ENCODE results near the gene SLC24A3. TPM values are rescaled to one million over a fixed set of nuclear protein-coding genes. Genes with fewer than 3 reads are reported as not detected.

The SLC24A3 gene
- polyA plus RNA-seq, 1 donor (not counting 4 experiments of a cell fraction or from before 2014, with no cell fraction given): 0.17 TPM

DNA sequence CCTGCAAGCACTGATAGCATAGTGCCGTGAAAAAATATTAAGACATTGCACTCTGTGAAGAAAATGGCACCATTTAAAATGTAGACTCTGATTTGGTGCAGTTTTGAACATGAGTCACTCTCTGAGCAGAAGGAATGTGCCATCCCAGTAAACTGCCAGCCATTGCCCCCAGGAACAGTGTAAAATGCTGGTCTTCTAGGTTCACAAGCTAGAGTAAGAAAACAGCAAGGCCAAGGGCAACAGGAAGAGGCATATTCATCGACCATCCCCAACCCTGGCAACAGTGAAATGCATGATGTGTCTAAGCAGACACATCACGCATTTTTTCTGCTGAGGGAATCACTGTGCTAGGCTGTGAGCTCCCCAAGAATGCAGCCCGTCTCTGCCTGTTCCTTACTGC, 382.5 kb downstream of the SLC24A3 start:
- no peak overlapping the region for H3K27ac ChIP-seq (ENCODE audit: control insufficient read depth, insufficient read depth, low read length)
- no peaks in the 10 kb centered on the region for H3K4me1 ChIP-seq (ENCODE audit: control insufficient read depth, extremely low read depth, insufficient read depth, low read length)
- no peak overlapping the region for H3K4me3 ChIP-seq (ENCODE audit: control insufficient read depth in 2 of 3, extremely low read depth in 1 of 3, insufficient read depth in 2 of 3, low read depth in 1 of 3, low read length in 3 of 3)
- no peaks in the 10 kb centered on the region for H3K9me3 ChIP-seq (ENCODE audit: control insufficient read depth, low read depth, low read length)
- no peak overlapping the region for H3K4me2 ChIP-seq (ENCODE audit: control insufficient read depth, extremely low read depth, insufficient read depth, low read depth, low read length)
- DNase-seq (ENCODE audit: low read depth, low spot score) (no peak), FAIRE-seq (no peak)
- H4K20me1 ChIP-seq (ENCODE audit: control insufficient read depth, extremely low read depth, insufficient read depth, low read length): no peaks in the 10 kb centered on the region
- H3K79me2 ChIP-seq (ENCODE audit: control insufficient read depth, insufficient read depth, low read length): no peaks in the 10 kb centered on the region
- H3K9me1 ChIP-seq (ENCODE audit: control insufficient read depth, extremely low read depth, insufficient read depth, low read length): no peaks in the 10 kb centered on the region
- H3K36me3 ChIP-seq (ENCODE audit: control insufficient read depth in 2 of 2, extremely low read depth in 1 of 2, insufficient read depth in 2 of 2, low read length in 2 of 2): no peaks in the 10 kb centered on the region
- TF ChIP-seq, protein P1, sequence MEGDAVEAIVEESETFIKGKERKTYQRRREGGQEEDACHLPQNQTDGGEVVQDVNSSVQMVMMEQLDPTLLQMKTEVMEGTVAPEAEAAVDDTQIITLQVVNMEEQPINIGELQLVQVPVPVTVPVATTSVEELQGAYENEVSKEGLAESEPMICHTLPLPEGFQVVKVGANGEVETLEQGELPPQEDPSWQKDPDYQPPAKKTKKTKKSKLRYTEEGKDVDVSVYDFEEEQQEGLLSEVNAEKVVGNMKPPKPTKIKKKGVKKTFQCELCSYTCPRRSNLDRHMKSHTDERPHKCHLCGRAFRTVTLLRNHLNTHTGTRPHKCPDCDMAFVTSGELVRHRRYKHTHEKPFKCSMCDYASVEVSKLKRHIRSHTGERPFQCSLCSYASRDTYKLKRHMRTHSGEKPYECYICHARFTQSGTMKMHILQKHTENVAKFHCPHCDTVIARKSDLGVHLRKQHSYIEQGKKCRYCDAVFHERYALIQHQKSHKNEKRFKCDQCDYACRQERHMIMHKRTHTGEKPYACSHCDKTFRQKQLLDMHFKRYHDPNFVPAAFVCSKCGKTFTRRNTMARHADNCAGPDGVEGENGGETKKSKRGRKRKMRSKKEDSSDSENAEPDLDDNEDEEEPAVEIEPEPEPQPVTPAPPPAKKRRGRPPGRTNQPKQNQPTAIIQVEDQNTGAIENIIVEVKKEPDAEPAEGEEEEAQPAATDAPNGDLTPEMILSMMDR (optimal IDR thresholded peaks at IDR 0.05 in 1 of 3, IDR thresholded peaks at IDR 0.05 in 1 of 3, conservative IDR thresholded peaks at IDR 0.05 in 1 of 3; ENCODE audit: extremely low read depth in 1 of 3, insufficient read depth in 2 of 3, low read length in 3 of 3): no peak
- no peak for TF ChIP-seq EZH2 (IDR thresholded peaks at IDR 0.05; ENCODE audit: low read length)
- H3K27me3 ChIP-seq (ENCODE audit: control insufficient read depth, extremely low read depth, insufficient read depth, low read length): no peaks in the 10 kb centered on the region
- no peak overlapping the region for H2AFZ ChIP-seq (ENCODE audit: control insufficient read depth, low read length)
- no peak overlapping the region for H3K9ac ChIP-seq (ENCODE audit: control insufficient read depth, extremely low read depth, insufficient read depth, low read length)
- dilution Hi-C loops (cut with MboI; ENCODE audit: extremely low pct_ligation_motif_present, low sequenced_read_pairs): no loop called here

DNA sequence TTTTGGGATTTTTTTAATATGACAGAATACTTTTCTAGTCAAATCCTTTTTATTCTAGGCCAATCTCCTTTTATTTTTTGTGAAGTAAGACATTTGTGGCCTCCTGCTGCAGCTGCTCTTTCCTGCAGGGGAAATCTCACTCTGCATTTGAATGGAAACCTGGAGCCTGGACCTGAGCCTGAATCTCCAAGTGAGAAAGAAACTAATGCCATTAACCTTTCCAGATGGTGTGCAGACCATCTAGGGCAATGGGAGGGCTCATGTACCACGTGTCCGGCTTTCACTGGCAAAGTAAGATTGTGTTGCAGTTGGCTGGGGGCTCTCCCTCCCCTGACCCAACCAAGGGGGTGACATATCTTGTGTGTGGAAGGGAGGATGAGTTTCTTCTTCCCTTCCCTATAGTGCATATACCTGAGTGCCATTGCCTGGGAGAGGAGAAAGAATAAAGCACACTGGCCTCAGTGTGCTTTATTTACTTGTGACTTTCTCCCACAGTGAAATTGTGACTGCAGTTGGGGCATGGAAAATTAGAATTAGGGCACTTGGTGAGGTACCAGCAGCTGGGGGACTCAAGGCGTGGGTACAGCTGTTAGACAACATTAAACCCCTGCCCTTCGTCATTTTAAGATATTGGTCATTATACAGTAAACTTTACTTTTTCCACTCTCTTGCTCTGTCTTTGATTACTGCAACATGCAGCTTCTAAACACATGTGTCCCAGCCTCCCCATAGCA, 385.8 kb downstream of the SLC24A3 start:
- H3K9ac ChIP-seq (ENCODE audit: control insufficient read depth, extremely low read depth, insufficient read depth, low read length): no peak overlapping the region
- no peak overlapping the region for H3K4me2 ChIP-seq (ENCODE audit: control insufficient read depth, extremely low read depth, insufficient read depth, low read depth, low read length)
- FAIRE-seq (no peak), DNase-seq (ENCODE audit: low read depth, low spot score) (no peak)
- no peak overlapping the region for H3K27ac ChIP-seq (ENCODE audit: control insufficient read depth, insufficient read depth, low read length)
- dilution Hi-C loops (cut with MboI; ENCODE audit: extremely low pct_ligation_motif_present, low sequenced_read_pairs): no loop called here
- H3K36me3 ChIP-seq (ENCODE audit: control insufficient read depth in 2 of 2, extremely low read depth in 1 of 2, insufficient read depth in 2 of 2, low read length in 2 of 2): no peaks in the 10 kb centered on the region
- no peaks in the 10 kb centered on the region for H4K20me1 ChIP-seq (ENCODE audit: control insufficient read depth, extremely low read depth, insufficient read depth, low read length)
- no peak overlapping the region for H3K4me3 ChIP-seq (ENCODE audit: control insufficient read depth in 2 of 3, extremely low read depth in 1 of 3, insufficient read depth in 2 of 3, low read depth in 1 of 3, low read length in 3 of 3)
- H3K27me3 ChIP-seq (ENCODE audit: control insufficient read depth, extremely low read depth, insufficient read depth, low read length): no peaks in the 10 kb centered on the region
- no peak overlapping the region for H2AFZ ChIP-seq (ENCODE audit: control insufficient read depth, low read length)
- H3K9me3 ChIP-seq (ENCODE audit: control insufficient read depth, low read depth, low read length): no peaks in the 10 kb centered on the region
- H3K9me1 ChIP-seq (ENCODE audit: control insufficient read depth, extremely low read depth, insufficient read depth, low read length): no peaks in the 10 kb centered on the region
- H3K4me1 ChIP-seq (ENCODE audit: control insufficient read depth, extremely low read depth, insufficient read depth, low read length): no peaks in the 10 kb centered on the region
- no peaks in the 10 kb centered on the region for H3K79me2 ChIP-seq (ENCODE audit: control insufficient read depth, insufficient read depth, low read length)
- no peak for TF ChIP-seq EZH2 (IDR thresholded peaks at IDR 0.05; ENCODE audit: low read length)
- TF ChIP-seq, protein P1 (optimal IDR thresholded peaks at IDR 0.05 in 1 of 3, IDR thresholded peaks at IDR 0.05 in 1 of 3, conservative IDR thresholded peaks at IDR 0.05 in 1 of 3; ENCODE audit: extremely low read depth in 1 of 3, insufficient read depth in 2 of 3, low read length in 3 of 3): no peak
